ENCODE data around the gene ABHD15.

Gene ABHD15

DNA sequence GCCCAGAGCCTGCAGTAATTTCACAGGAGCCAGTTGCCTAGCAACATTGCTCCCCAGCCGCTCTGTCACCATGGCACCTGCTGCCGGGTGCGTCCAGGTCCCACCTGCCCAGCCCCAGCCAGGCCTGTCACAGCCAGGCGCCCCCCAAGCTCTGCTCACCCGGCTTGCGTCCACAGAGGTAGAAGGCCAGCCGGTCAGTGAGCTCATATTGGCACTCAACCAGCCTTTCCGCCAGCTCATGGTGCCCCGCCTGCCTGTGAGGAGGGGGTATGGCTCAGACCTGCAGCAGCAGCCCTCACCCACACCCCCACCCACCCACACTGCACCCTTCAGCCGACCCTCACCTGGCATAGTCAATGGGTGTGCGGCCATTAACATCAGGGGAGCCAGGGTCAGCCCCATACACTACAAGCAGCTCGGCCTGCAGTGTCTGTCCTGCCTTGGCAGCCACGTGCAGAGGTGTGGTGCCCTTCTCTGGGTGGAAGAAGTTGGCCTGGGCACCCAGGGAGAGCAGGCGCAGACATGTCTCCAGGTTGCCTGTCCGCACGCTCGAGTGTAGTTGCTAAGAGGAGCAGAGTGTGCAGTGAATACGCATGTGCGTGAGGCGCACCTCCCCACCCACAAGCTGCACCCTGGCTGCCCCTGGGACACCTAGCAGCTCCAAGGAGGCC lies 14.9 kb upstream of the ABHD15 start:
- peak; percentile 29 for DNase-seq

DNA sequence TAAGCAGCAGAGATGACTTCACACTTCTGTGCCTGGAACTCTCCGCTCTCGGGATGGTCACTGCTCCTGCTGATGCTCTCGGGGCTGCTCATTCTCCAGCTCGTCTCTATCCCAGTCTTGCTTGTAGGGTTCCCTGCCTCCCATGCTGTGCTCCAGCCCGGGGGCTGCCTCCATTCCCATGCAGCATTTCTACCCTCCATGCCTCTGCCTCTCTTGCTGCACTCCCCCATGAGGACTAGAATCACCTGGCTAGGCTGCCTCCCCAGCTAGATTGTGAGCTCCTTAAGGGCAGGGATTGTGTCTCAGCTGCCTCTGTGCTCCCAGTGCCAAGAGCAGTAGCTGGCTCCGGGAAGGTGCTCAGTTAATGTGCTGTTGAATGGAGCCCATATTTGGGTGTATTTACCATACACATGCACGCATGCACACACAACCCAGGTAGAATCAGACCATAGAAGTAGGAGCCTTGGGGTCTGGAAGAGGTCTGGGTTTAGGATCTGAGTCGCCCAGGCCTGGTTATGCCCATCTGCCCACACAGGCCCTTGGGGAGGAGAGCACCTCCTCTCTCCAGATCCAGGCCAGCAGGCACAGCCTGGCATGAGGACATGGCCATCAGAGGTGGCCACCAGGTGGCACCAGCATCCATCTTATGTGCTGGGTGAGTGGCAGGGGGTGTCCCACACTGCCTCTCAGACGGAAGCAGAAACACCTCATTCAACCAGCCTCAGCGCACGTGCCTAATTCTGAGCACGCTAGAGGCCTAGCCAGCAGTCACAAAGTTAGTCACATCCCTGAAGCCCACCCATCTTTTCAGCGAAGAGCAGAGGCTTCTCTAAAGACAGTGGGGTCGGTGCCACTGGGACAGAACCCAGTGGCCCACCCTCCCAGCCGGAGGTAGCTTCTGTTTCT lies 13.3 kb upstream of the ABHD15 start:
- DNase-seq: peak; percentile 69

DNA sequence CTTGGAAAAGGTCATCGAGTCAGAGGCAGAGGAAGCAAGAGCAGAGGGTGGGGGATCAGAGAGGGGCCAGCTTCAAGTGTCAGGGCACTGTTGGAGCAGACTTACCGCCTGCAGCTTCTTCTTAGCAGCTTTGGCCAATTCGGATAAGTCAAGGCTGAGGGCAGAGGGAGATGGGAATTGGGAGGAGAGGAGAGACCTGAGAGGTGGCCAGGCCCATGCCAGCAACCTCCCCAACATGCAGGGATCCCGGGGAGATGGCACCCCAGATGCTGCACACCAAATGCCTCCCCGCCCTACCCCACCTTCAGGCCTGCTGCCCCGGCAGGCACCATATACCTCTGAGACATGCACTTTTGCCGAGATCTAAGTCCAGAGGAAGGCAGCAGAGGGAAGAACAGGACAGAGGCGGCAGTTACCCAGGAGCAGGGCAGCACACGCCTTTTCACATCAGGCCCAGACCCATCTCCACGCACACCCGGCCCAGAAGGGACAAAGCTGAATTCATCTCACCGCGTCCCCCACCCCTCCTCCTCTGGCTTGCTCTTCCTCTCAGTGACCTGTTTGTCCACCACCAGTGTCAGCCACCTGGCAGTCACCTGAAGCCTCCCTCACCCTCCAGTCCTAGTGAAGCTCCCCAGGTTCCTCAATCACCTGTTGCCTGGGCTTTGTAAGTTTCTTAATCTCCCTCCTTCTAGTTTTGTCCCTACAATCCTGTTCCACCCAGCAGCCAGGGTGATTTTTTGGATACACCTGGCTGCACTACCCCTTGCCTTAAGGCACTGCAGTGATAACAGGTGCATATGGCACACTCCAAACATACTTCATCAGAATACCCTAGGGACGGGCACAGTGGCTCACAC lies 12.0 kb upstream of the ABHD15 start:
- DNase-seq: no peak

DNA sequence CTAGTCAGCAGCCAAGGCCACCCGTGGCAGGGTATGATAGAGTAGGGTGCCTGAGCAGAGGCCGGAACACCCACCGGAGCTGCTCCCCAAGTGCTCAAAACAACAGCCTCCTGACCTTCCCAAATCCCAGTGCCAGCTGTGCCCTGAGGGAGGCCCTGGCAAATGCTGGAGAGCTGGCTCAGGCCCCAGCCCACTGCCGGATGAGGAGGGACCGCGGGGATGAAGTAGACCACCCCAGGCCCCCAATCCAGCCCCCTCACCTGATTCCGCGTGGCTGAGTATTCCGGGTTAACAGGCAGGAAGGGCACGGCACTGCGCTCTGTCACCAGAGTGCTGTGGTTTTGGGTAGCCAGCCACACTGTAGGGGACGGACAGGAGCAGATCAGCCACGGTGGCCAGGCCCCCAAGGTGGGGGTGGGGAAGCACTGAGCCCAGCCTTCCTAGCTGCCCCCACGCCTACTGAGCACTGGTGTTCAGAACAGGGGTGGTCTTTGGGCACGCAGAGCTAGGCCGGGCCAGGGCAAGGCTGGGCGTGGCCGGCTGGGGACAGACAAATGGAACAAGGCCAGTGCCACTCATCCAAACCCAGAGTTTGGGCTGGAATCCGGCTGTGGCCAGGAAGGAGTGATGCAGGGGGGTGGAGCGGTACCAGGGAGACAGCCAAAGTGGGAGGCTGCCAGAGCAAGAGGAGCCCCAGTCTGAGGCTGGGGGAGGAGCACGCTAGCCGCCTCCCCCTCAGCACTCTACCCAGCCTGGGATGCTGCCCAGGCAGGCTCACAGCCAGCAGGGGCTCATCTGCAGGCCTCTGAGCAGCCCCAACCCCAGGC lies 10.8 kb upstream of the ABHD15 start:
- DNase-seq: no peak

DNA sequence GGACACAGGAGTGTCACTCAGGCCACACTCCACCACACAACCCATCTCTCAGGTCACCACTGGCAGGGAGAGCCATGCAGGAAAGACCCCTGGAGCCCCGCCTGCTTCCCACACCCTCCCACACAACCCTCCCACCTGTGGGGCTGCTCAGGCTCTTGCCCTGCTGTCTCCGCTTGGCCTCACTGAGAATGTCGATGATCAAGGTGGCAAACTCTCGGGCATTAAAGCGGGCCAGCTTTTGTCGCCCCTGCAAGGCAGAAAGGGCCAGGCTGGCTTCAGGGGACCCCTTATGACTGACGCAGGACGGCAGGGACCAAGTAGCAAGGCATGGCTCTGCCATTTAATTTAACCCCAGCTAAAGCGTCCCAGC lies 10.1 kb upstream of the ABHD15 start:
- DNase-seq: no peak

DNA sequence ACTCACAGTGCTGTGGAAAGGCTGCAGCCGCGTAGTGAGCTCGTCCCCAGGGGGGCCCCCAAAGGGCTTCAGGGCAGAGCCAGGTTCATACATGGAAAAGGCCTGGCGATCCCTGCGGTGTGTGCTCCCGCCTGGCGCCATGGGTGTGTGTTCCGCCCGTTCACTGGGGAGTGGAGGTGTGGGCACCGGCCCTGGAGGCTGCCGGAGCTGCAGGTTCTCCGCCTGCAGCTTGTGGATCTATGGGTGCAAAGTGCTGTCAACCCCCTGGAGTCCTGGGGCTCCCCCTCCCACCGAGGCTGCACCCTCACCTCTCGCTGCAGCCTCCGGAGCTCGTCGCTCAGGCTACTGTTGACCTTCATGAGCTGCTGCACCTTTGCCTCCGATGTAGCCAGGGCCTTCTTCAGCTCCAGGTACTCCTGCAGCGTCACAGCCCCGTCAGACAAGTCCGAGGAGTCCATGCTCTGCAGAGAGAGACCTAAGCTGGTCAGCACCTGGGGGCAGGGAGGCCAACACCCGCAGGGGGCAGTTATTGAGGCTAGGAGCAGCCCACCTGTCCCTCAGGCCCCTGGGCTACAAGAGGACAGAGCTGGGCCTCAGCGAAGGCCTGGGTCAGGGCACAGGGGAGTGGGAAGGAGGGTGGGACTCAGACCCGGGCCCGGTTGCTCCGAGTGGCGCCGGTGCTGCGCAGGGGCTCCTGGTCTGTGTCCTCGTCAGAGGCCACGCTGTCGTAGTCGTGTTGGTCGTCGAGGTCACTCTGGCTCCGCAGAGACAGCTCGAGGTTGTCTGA lies 9.6 kb upstream of the ABHD15 start:
- no peak for DNase-seq

DNA sequence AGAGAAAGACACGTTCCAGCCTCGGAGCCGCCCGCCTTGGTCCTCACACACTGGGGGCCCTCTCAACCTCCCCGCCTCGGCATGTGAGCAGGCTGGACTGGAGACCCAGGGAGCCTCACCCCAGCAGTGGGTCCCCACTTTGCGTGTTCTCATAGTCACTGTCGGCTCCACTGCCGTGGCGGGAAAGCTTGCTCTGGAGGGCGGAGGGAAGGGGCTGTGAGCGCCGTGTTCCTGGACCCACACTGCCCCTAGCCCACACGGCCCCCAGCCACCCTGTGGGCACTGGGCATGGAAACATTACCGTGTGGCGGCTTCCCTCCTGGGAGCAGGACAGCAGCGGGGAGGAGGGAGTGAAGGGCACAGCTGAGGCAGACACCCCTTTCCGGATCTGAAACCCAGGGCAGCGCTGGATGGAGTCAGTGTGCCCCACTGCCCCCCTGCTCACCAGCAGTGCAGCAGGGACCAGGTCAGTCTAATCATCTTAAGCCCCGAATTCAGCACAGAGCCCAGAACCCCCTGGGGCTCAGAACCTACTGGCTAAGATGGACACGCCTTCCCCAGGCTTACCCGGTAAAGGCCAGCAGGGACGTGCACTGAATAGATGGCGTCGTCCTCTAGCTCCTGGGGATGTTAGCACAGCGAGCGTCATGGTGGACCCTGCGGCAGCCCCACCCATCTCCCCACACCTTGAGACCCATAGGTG lies 8.8 kb upstream of the ABHD15 start:
- DNase-seq: no peak

DNA sequence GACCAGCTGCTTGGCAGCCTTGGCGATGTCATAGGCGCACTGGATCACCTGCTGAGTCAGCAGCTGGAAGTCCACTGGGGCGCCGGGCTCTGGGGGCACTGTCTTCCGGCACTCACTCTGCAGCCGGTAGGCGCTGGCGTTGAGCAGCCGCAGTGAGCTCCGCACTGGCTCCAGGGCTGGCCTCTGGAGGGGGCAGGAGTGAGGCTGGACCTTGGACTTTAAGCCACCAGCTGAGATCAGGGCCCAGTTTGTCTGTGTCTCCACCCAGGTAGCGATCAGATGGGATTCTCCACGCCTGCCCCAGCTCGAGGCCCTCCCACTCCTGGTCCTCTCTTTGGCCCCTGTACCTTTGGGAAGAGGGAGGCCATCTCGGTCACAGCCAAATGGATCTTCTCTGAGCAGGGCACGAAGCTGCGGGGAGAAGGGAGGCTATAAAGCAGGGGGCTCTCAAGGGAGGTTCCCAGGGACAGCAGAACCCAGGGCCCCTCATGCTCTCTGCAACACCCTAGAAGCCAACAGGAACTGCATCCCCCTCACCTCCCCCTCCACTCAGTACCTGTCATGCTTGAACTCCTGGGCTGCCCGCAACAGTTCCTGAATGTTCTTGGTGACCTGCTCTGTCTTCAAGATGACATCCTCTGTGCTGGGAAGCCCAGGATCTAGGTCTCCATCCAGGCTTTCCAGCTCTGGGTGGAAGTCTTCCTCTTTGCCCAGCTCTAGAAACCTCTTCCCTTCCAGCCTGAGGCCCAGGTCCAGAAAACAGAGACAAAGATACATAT lies 8.1 kb upstream of the ABHD15 start:
- DNase-seq: no peak

DNA sequence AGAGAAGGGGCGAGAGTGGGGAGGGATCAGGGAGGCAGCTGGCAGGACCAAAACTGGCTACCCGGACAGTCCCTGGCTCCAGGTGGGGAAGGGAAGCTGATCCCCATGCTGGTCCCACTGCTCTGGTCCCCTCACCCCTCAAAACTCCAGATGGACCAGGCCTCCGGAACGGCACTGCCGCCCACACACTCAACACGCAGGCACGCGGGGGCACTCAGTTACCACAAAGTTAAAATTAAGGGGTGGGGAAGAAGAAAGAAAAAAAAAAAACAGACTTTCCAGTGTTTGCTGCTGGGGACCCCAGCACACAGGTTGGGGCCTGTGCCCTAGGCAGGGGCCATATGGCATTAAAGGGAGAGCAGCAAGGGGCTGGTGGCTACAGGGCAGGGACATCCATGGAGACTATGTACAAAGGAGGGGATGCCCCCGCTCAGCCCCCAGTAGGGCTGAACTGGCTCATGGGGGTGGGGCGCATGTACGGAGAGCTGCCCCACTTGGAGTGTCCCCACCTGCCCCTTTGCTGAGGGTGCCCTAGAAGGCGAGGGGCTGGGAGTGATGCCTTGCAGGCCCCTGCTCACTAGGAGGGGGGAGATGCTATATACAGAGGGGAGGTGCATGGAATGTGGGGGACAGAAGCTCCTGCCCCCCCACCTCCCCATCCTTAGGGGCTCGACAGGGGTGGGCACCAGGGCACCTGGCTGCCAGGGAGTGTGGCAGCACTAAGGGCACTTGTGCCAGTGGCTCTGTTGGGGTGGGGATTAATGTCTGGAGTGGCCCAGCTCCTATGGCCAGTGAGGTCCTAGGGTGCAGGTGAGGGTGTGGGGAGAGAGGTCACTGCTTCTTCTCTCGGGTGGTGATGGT lies 7.3 kb upstream of the ABHD15 start:
- DNase-seq: no peak

DNA sequence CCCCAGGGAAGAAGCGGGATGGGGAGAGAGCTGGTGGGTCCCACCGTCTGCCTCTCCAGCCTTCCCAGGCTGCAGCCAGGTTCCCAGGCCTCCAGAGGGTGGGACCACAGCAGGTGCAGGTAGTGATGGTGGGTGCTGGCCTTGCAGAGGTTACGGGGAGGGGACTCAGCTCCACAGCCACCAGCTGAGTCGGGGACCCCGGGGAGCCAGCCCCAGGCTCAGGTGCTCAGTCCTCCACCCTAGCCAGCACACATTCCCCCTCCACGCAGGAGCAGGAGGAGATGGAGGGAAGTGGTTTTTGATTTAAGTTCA lies 6.7 kb upstream of the ABHD15 start:
- DNase-seq: no peak

DNA sequence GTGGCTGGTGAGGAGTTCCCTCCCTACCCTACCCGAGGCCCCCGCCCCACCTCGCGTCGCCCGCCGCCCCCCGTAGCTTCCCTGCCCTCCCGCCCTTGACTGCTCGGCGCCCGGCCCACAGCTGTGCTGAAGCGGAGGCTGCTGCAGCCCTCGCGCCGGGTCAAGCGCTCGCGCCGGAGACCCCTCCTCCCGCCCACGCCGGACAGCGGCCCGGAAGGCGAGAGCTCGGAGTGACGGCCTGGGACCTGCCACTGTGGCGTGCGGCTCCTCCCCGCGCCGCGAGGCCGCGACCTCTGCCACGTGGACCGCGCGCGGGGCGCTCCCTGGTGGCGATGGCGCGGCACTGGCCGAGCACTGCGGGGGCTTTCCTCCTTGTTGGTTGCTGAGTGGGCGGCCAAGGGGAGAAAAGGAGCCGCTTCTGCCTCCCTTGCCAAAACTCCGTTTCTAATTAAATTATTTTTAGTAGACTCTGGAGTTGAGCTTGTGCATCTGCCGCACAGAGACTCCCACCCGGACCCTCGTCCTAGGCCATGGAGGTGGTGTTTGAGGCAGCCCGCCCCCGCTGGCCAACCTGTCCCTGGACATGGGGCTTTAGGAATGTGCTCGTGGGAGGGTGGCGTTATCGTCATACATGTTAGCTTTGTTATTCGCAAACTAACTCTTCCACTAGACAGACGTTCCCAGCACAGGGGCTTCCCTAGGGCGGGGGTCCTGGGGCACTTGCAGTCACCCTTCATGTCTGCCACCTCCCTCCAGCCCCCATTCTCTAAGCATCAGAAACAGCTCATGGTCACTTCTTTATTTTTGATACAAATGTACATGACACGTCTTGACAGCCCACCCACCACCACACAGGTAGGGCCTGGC lies 6.1 kb upstream of the ABHD15 start:
- no peak for DNase-seq

DNA sequence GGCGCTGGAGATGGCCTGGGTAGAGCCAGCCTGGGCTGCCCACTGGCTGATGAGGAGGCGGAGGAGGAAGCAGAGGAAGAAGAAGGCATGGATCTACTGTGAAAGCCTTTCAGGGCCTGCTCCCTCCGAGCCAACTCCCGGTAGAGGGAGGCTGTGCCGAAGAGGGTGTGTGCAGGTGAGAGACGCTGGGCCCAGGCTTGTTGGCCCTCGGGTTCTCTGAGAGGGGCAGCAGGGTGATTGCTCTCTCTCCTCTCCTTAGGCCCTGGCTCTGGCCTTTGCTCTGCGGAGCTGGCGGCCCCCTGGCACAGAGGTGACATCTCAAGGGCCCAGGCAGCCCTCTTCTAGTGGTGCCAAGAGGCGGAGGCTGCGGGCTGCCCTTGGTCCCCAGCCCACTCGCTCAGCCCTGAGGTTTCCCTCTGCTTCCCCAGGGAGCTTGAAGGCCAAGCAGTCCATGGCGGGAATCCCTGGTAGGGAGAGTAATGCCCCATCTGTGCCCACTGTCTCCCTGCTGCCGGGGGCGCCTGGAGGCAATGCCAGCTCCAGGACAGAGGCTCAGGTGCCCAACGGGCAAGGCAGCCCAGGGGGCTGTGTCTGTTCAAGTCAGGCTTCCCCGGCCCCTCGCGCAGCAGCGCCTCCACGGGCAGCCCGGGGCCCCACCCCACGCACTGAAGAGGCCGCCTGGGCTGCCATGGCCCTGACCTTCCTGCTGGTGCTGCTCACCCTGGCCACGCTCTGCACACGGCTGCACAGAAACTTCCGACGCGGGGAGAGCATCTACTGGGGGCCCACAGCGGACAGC lies 5.2 kb upstream of the ABHD15 start:
- DNase-seq: no peak

DNA sequence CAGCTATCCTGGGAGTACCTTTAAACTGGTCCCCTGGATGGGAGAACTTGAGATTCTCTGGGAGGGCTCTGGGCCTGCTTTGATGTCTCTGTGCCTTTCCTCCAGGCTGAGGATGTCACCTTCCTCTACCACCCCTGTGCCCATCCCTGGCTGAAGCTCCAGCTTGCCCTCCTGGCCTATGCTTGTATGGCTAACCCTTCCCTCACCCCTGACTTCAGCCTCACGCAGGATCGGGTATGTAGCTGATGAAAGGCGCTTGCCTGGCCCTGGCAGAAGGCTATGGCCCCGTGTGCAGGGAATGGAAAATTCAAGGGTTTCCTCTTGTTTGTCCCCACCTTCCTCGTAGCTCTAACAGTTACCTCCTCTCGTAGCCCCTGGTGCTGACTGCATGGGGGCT lies 4.6 kb upstream of the ABHD15 start:
- DNase-seq: no peak

DNA sequence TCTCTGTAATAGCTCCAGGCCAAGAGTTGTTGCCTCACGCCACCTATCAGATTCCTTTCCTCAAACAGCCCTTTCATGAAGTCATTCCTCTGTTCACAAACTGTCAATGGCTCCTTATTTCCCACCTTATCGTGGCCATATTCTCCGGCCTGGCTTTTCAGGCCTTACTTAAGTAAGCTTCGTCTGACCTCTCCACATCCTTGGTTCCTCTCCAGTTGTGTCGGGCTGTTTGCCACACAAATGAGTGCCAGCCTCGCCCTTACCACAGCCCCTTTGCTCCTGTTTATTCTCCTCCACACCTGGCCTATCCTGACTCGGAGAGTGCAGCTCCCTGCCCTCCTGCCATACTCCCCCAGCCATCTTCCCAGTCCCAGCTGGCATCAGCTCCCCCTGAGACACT lies 3.7 kb upstream of the ABHD15 start:
- no peak for DNase-seq

DNA sequence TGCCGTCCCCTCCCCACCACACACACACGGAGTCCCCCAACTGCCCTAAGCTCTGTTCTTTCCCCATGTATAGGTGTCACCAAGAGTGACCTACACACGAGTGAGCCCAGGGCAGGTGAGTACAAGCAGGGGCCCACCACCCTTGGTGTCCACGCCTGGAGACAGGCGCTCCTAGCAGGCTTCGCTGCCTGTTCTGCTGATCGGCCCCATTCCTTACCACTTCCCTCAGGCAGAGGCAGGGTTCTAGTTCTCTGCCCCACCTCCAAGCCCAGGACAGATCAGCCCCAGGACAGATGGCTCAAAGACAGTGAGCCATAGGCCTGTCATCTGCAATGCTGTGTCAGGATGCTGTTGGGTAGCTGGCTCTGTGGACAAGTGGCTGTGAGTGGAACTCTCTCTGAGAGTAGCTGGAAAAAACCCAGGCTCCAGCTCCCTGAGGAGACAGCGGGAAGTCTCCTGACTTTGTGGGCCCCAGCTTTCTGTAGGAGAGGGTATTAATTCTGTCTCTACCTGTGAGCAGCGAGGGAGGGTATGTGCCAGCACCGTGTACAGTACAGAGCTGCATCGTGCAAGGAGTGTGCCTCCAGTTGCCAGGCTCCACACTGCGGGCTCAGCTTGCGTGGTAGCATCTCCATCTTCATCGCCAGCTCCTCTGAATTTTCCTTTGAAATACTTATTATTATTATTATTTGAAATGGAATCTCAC lies 2.6 kb upstream of the ABHD15 start:
- no peak for DNase-seq

DNA sequence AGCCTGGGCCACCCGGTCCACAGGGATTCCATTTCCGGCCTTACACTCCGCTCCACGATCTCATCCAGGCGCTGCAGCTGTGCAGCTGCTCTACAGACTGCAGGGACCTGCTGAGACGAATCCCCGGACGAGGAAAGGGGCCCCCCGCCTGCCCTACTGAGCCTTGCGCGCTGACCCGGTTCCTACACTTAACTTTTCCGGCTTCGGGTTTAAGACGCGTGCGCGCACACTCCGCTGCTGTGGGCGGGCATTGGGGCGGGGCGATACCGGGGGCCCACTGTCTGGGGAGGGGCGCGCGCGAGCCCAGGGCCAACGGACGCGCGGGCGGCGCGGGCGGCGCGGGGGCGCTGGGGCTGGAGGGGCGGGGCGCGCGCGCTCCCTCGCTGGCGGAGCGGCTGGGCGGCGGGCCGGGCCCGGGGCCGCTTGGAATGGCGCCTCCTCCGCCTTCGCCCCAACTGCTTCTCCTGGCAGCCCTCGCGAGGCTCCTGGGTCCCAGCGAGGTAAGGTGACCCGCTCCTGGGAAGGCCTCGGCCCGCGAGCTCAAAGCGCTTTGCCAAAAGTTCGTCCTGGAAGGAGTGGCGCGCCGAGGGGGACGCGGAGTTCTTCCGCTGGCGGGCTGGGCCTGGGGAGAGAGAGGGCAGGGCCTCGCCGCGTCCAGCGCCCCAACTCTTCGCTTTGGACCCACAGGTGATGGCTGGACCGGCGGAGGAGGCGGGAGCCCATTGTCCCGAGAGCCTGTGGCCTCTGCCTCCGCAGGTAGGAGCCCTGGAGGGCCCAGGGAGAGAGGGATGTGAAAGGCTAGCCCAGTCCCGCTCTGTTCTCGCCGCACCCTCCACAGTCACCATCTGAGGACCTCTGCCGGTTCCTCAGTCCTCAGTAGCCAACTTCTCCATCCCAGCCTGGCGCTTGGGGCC lies 1.8 kb upstream of the ABHD15 start, which contains the start of gene TP53I13:
TP53I13 (plus strand) TSS at position 371 of the 914 bp plus-strand sequence; CDS start at position 429, 58 bp downstream.
- peak; percentile 86 for DNase-seq

Measured in NCI-H748 treated with DMSO at 0.1 percent for 48 hours (cell line).